ENCODE measurements around the gene TIA1.

TIA1 gene

GRCh38 chr2:70201831-70202230 is 46.6 kb downstream of the TIA1 start:
- in situ Hi-C loops (cut with MboI; ENCODE audit: low sequenced_read_pairs, unreplicated experiment) = no loop called here
- DNase-seq (ENCODE audit: low spot score) = no peak
- TF ChIP-seq CTCF (IDR thresholded peaks at IDR 0.05; ENCODE audit: borderline replicate concordance, control extremely low read depth, extremely low read depth, insufficient read depth, missing control alignments) = no peak

- no peak for DNase-seq (ENCODE audit: low spot score)
- in situ Hi-C loops (cut with MboI; ENCODE audit: low sequenced_read_pairs, unreplicated experiment) = no loop called here
- TF ChIP-seq CTCF (IDR thresholded peaks at IDR 0.05; ENCODE audit: borderline replicate concordance, control extremely low read depth, extremely low read depth, insufficient read depth, missing control alignments) = no peak
These were observed 47.1 kb downstream of the TIA1 start for GRCh38 chr2:70201225-70201768.

GRCh38 chr2:70199320-70199864 is 49.0 kb downstream of the TIA1 start:
- no peak for DNase-seq (ENCODE audit: low spot score)
- TF ChIP-seq CTCF (IDR thresholded peaks at IDR 0.05; ENCODE audit: borderline replicate concordance, control extremely low read depth, extremely low read depth, insufficient read depth, missing control alignments) = no peak
- in situ Hi-C loops (cut with MboI; ENCODE audit: low sequenced_read_pairs, unreplicated experiment) = no loop called here

- DNase-seq (ENCODE audit: low spot score) = no peak
- in situ Hi-C loops (cut with MboI; ENCODE audit: low sequenced_read_pairs, unreplicated experiment) = no loop called here
- TF ChIP-seq CTCF (IDR thresholded peaks at IDR 0.05; ENCODE audit: borderline replicate concordance, control extremely low read depth, extremely low read depth, insufficient read depth, missing control alignments) = no peak
These were observed 55.9 kb downstream of the TIA1 start for GRCh38 chr2:70192516-70192915.

- in situ Hi-C loops (cut with MboI; ENCODE audit: low sequenced_read_pairs, unreplicated experiment) = no loop called here
These were observed 57.1 kb downstream of the TIA1 start for GRCh38 chr2:70191244-70191735.

More at GRCh38 chr2:70191244-70191735, 57.1 kb downstream of the TIA1 start:
- TF ChIP-seq CTCF (IDR thresholded peaks at IDR 0.05; ENCODE audit: borderline replicate concordance, control extremely low read depth, extremely low read depth, insufficient read depth, missing control alignments) = no peak
- DNase-seq (ENCODE audit: low spot score) = no peak
